GM19023 (cell line): ENCODE measurements around the gene OR14J1.
"Not testable (repeated sequence)": the region's sequence is repeated elsewhere in the genome, so short reads cannot be mapped to it uniquely, and the experiment has no call there.

Experiments used
- ATAC-seq: cut with Tn5 transposase; IDR thresholded peaks from one replicate; pipeline ENCODE4 v1.9.1; 2021; ENCODE audit warnings: mild to moderate bottlenecking, moderate library complexity; ENCODE audit not compliant: unreplicated experiment

OR14J1 gene

GRCh38 chr6:29301316-29301715, at the start of gene OR14J1:
TSS of gene OR14J1 (plus strand) at chr6:29301701. CDS start at chr6:29306690, 4,989 bp downstream.
- no peak for ATAC-seq

- no peak for ATAC-seq
These were observed 49.8 kb upstream of the OR14J1 start for GRCh38 chr6:29251736-29252135.

- no peak for ATAC-seq
These were observed 46.0 kb upstream of the OR14J1 start for GRCh38 chr6:29255530-29255929.

GRCh38 chr6:29259721-29260120, 41.8 kb upstream of the OR14J1 start:
- ATAC-seq: no peak

GRCh38 chr6:29263001-29263400, 38.5 kb upstream of the OR14J1 start:
- ATAC-seq: no peak

GRCh38 chr6:29294499-29294914, 7.0 kb upstream of the OR14J1 start:
- ATAC-seq: no peak

GRCh38 chr6:29295181-29295585, 6.3 kb upstream of the OR14J1 start:
- ATAC-seq: no peak

- ATAC-seq: no peak
These were observed 5.9 kb upstream of the OR14J1 start for GRCh38 chr6:29295623-29296022.

- ATAC-seq: no peak
These were observed 18.4 kb downstream of the OR14J1 start for GRCh38 chr6:29319931-29320330.

- ATAC-seq: not testable (repeated sequence)
These were observed 21.8 kb downstream of the OR14J1 start for GRCh38 chr6:29323332-29323731.

GRCh38 chr6:29325777-29326176, 24.3 kb downstream of the OR14J1 start:
- ATAC-seq: no peak

- ATAC-seq: no peak
These were observed 31.2 kb downstream of the OR14J1 start for GRCh38 chr6:29332676-29333075.

- ATAC-seq: no peak
These were observed 34.8 kb downstream of the OR14J1 start for GRCh38 chr6:29336269-29336668.

GRCh38 chr6:29345380-29345779, 43.9 kb downstream of the OR14J1 start:
- ATAC-seq: no peak

GRCh38 chr6:29349348-29349747, 47.8 kb downstream of the OR14J1 start:
- ATAC-seq: not testable (repeated sequence)

GRCh38 chr6:29354980-29355379, 53.5 kb downstream of the OR14J1 start:
- ATAC-seq: no peak

- ATAC-seq: no peak
These were observed 54.1 kb downstream of the OR14J1 start for GRCh38 chr6:29355603-29356002.
